K562 (cell line): Measurements from ENCODE around the gene MYMK.

Source experiments
- BDP1 ChIP-seq: IDR thresholded peaks from 3 replicates; pipeline ENCODE4 v1.6.1; 2011; ENCODE audit not compliant: insufficient read length, insufficient read depth
- FOXK2 ChIP-seq, 2 experiments: fragments of 450-650 bp; IDR thresholded peaks in 1 of 2; conservative IDR thresholded peaks in 1 of 2; 2 replicates each; pipeline ENCODE4 v1.6.1; 2016; ENCODE audit warnings: low read depth in 2 of 2, mild to moderate bottlenecking in 1 of 2
- HCFC1 ChIP-seq: IDR thresholded peaks from 2 replicates; pipeline ENCODE4 v1.6.1; 2012; ENCODE audit warnings: low read depth, low read length, improper control_type of control experiment
- MAX ChIP-seq: sonication (generic); formaldehyde crosslinking; IDR thresholded peaks from 2 replicates; pipeline ENCODE4 v1.9.0; 2022; ENCODE audit warnings: mild to moderate bottlenecking, missing genetic modification reagents
- MYNN ChIP-seq, 2 experiments: sonication (generic); formaldehyde crosslinking in 1 of 2; IDR thresholded peaks; 2 replicates each; pipeline versions ENCODE4 v1.5.0 to v1.6.1; 2016 to 2020; ENCODE audit warnings: antibody characterized with exemption in 1 of 2, missing genetic modification reagents in 1 of 2
- NCOA6 ChIP-seq: fragments of 450-650 bp; IDR thresholded peaks from 2 replicates; pipeline ENCODE4 v1.6.1; 2017; ENCODE audit warnings: mild to moderate bottlenecking
- NONO ChIP-seq, 2 experiments: fragments of 200-400 bp in 1 of 2; fragments of 450-650 bp in 1 of 2; formaldehyde crosslinking in 1 of 2; IDR thresholded peaks; 2 replicates each; pipeline ENCODE4 v1.6.1; 2017; ENCODE audit warnings: low read depth in 2 of 2, mild to moderate bottlenecking in 2 of 2, moderate library complexity in 2 of 2, low read length in 1 of 2
- POLR2A ChIP-seq: fragments of 450-650 bp; conservative IDR thresholded peaks from 2 replicates; pipeline ENCODE4 v1.6.1; 2016
- RBM39 ChIP-seq: fragments of 200-400 bp; formaldehyde crosslinking; optimal IDR thresholded peaks from 2 replicates; pipeline ENCODE3; 2018; ENCODE audit warnings: low read depth, low read length
- RFX1 ChIP-seq: fragments of 450-650 bp; IDR thresholded peaks from 2 replicates; pipeline ENCODE4 v1.6.1; 2016; ENCODE audit warnings: mild to moderate bottlenecking, moderate library complexity
- TAF1 ChIP-seq: IDR thresholded peaks from 2 replicates; pipeline ENCODE4 v1.6.1; 2011; ENCODE audit warnings: mild to moderate bottlenecking, low read length, moderate library complexity; ENCODE audit not compliant: insufficient read depth, control insufficient read depth, severe bottlenecking; ENCODE audit errors: extremely low read depth
- ZBTB11 ChIP-seq, 3 experiments: fragments of 200-800 bp in 1 of 3; fragments of 250-450 bp in 1 of 3; fragments of 450-650 bp in 1 of 3; sonication (Bioruptor Pico) in 1 of 3; sonication (Bioruptor generic) in 1 of 3; formaldehyde crosslinking in 1 of 3; IDR thresholded peaks; 2 replicates each; pipeline versions ENCODE4 v1.6.1 to v1.8.0; 2016 to 2022; ENCODE audit warnings: mild to moderate bottlenecking in 2 of 3, missing genetic modification characterization in 2 of 3, missing compliant biosample characterization in 1 of 3, moderate library complexity in 1 of 3
- TF ChIP-seq, protein P1 (sequence below), 3 experiments: IDR thresholded peaks in 2 of 3; conservative IDR thresholded peaks in 1 of 3; 2 replicates each; pipeline ENCODE4 v1.5.1; 2011 to 2012; ENCODE audit warnings: low read length in 3 of 3, mild to moderate bottlenecking in 3 of 3, control low read depth in 2 of 3, improper control_type of control experiment in 1 of 3, inconsistent platforms in 1 of 3, low read depth in 1 of 3, mixed read lengths in 1 of 3, moderate library complexity in 1 of 3; ENCODE audit not compliant: insufficient read depth in 2 of 3
- TF ChIP-seq, protein P2 (sequence below): sonication (generic); formaldehyde crosslinking; IDR thresholded peaks from 2 replicates; pipeline ENCODE4 v1.8.1; 2023; ENCODE audit warnings: mild to moderate bottlenecking, missing genetic modification reagents

DNA sequence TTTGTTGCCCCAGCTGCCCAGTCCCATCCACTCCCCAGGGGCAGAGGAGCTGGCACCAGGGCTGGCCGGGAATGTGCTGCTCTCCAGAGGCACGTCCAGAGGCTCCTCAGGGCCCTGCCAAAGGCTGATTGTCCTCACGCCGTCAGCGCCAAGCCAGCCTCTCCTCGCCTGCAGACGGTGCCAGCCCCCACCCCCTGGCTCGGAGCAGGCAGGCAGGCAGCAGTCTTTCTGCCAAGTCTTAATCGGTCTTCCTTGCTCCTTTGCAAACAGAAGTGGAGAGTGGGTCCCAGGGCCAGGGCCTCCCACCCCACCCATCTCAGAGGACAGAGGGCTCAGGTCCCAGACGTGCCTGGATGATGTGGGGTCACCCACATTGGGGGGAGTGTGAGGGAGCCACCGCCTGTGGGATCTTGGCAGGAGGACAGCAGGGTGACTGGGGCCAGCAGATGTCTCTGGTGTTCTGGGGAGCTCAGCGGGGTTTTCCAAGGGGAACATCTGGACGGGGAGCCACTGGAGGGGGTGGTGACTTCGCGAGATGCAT lies 48.1 kb upstream of the MYMK start:
- TF ChIP-seq BDP1 (no peak), TAF1 (no peak), MAX (no peak), RFX1 (no peak), NONO (IDR thresholded peaks at IDR 0.05; ENCODE audit: low read depth in 2 of 2, low read length in 1 of 2) (no peak), POLR2A (no peak), ZBTB11 (CRISPR knock-in tag; IDR thresholded peaks at IDR 0.05) (no peak), HCFC1 (no peak), MYNN (IDR thresholded peaks at IDR 0.05) (no peak), MYNN (CRISPR knock-in tag; IDR thresholded peaks at IDR 0.05) (no peak), RBM39 (no peak), FOXK2 (conservative IDR thresholded peaks at IDR 0.05 in 1 of 2, IDR thresholded peaks at IDR 0.05 in 1 of 2; ENCODE audit: low read depth in 2 of 2) (no peak), NCOA6 (no peak)
- TF ChIP-seq, protein P1, sequence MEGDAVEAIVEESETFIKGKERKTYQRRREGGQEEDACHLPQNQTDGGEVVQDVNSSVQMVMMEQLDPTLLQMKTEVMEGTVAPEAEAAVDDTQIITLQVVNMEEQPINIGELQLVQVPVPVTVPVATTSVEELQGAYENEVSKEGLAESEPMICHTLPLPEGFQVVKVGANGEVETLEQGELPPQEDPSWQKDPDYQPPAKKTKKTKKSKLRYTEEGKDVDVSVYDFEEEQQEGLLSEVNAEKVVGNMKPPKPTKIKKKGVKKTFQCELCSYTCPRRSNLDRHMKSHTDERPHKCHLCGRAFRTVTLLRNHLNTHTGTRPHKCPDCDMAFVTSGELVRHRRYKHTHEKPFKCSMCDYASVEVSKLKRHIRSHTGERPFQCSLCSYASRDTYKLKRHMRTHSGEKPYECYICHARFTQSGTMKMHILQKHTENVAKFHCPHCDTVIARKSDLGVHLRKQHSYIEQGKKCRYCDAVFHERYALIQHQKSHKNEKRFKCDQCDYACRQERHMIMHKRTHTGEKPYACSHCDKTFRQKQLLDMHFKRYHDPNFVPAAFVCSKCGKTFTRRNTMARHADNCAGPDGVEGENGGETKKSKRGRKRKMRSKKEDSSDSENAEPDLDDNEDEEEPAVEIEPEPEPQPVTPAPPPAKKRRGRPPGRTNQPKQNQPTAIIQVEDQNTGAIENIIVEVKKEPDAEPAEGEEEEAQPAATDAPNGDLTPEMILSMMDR (IDR thresholded peaks at IDR 0.05 in 2 of 3, conservative IDR thresholded peaks at IDR 0.05 in 1 of 3; ENCODE audit: insufficient read depth in 2 of 3, low read depth in 1 of 3, low read length in 3 of 3): no peak
- TF ChIP-seq, protein P2, sequence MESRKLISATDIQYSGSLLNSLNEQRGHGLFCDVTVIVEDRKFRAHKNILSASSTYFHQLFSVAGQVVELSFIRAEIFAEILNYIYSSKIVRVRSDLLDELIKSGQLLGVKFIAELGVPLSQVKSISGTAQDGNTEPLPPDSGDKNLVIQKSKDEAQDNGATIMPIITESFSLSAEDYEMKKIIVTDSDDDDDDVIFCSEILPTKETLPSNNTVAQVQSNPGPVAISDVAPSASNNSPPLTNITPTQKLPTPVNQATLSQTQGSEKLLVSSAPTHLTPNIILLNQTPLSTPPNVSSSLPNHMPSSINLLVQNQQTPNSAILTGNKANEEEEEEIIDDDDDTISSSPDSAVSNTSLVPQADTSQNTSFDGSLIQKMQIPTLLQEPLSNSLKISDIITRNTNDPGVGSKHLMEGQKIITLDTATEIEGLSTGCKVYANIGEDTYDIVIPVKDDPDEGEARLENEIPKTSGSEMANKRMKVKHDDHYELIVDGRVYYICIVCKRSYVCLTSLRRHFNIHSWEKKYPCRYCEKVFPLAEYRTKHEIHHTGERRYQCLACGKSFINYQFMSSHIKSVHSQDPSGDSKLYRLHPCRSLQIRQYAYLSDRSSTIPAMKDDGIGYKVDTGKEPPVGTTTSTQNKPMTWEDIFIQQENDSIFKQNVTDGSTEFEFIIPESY (CRISPR knock-in tag): no peak
